ENCODE results near the gene PLEKHJ1.

- no peak for TF ChIP-seq CTCF (IDR thresholded peaks at IDR 0.05)
- TF ChIP-seq POLR2A (IDR thresholded peaks at IDR 0.05) = no peak
These were observed 20.0 kb upstream of the PLEKHJ1 start, which contains the start of gene JSRP1 for GRCh38 chr19:2255982-2256685.

Measured in right lobe of liver (tissue), 4 donors.